Liver (tissue), 9 donors: ENCODE data around the gene KIFC1. TPM values are rescaled to one million over a fixed set of nuclear protein-coding genes. Genes with fewer than 3 reads are reported as not detected.

Experiments used
- DNase-seq: peaks from one replicate; pipeline ENCODE4 v3.0.0-alpha.2; 2017; ENCODE audit warnings: low spot score
- H3K27ac ChIP-seq, 2 donors: one replicate each; pipeline ENCODE4 v1.7.0; 2013; ENCODE audit warnings: inconsistent platforms in 2 of 2, low read length in 2 of 2, control low read depth in 1 of 2, low read depth in 1 of 2, mild to moderate bottlenecking in 1 of 2
- H3K27me3 ChIP-seq, 4 donors: one replicate each; pipeline versions ENCODE4 v1.6.1 to v1.7.0; 2013; ENCODE audit warnings: low read length in 3 of 4, inconsistent platforms in 1 of 4, mild to moderate bottlenecking in 1 of 4, moderate library complexity in 1 of 4; ENCODE audit not compliant: control insufficient read depth in 4 of 4, insufficient read depth in 4 of 4
- H3K36me3 ChIP-seq, 4 donors: one replicate each; pipeline versions ENCODE4 v1.6.1 to v1.7.0; 2013; ENCODE audit warnings: low read length in 3 of 4, mild to moderate bottlenecking in 3 of 4, low read depth in 1 of 4, moderate library complexity in 1 of 4; ENCODE audit not compliant: control insufficient read depth in 4 of 4, insufficient read depth in 3 of 4
- H3K4me1 ChIP-seq, 4 donors: one replicate each; pipeline versions ENCODE4 v1.6.1 to v1.7.0; 2013; ENCODE audit warnings: low read length in 3 of 4, mild to moderate bottlenecking in 3 of 4, moderate library complexity in 1 of 4; ENCODE audit not compliant: control insufficient read depth in 4 of 4, insufficient read depth in 4 of 4
- H3K4me3 ChIP-seq, 3 donors: one replicate each; pipeline versions ENCODE4 v1.6.1 to v1.7.0; 2013; ENCODE audit warnings: low read length in 3 of 3, control low read depth in 1 of 3, low read depth in 1 of 3, mild to moderate bottlenecking in 1 of 3
- H3K9ac ChIP-seq, 2 donors: one replicate each; pipeline ENCODE4 v1.7.0; 2013; ENCODE audit warnings: low read length in 2 of 2, mild to moderate bottlenecking in 2 of 2, moderate library complexity in 2 of 2, control low read depth in 1 of 2, low read depth in 1 of 2
- H3K9me3 ChIP-seq, 4 donors: one replicate each; pipeline versions ENCODE4 v1.6.1 to v1.7.0; 2013; ENCODE audit warnings: low read length in 3 of 4; ENCODE audit not compliant: control insufficient read depth in 4 of 4
- EGR1 ChIP-seq, 2 donors: IDR thresholded peaks; 2 replicates each; pipeline ENCODE4 v1.6.1; 2016 to 2018; ENCODE audit warnings: antibody characterized with exemption in 2 of 2, low read depth in 2 of 2
- HNF4A ChIP-seq, 2 donors: conservative IDR thresholded peaks; 2 replicates each; pipeline ENCODE4 v1.6.1; 2016; ENCODE audit warnings: antibody characterized with exemption in 2 of 2, mild to moderate bottlenecking in 2 of 2
- HNF4G ChIP-seq: IDR thresholded peaks from 2 replicates; pipeline ENCODE4 v1.6.1; 2016; ENCODE audit warnings: antibody characterized with exemption
- JUND ChIP-seq, 2 donors: IDR thresholded peaks; 2 replicates each; pipeline ENCODE4 v1.6.1; 2016; ENCODE audit warnings: antibody characterized with exemption in 2 of 2
- TAF1 ChIP-seq: conservative IDR thresholded peaks from 2 replicates; pipeline ENCODE4 v1.6.1; 2016; ENCODE audit warnings: antibody characterized with exemption, mild to moderate bottlenecking
- YY1 ChIP-seq: IDR thresholded peaks from 2 replicates; pipeline ENCODE4 v1.6.1; 2016; ENCODE audit warnings: antibody characterized with exemption, mild to moderate bottlenecking
- WGBS: extraction: QIAGEN DNeasy Blood & Tissue Kit; methylation state at CpG from one replicate; pipeline ENCODE4 v1.1.7; 2013; 5-methylcytosine and 5-hydroxymethylcytosine counted together
- polyA plus RNA-seq, 2 donors: library from polyadenylated mRNA; stranded (reverse) in 1 of 2; unstranded in 1 of 2; fragments of 200-250 nt in 1 of 2; fragments of >200 nt in 1 of 2; fragmentation: Nextera tagmentation in 1 of 2; extraction: Ambion mirVana in 1 of 2; gene quantifications; one replicate each; pipeline versions ENCODE4 v1.2.1 to v1.2.3, GENCODE V29; 2013 to 2015
- total RNA-seq, 2 donors: library from RNA; depleted of rRNA; stranded (reverse); fragments of >200 nt; gene quantifications; one replicate each; pipeline ENCODE4 v1.2.3, GENCODE V29; 2014
- TF ChIP-seq, protein P1 (sequence below): IDR thresholded peaks from 2 replicates; pipeline ENCODE4 v1.6.1; 2016; ENCODE audit warnings: antibody characterized with exemption, mild to moderate bottlenecking
- TF ChIP-seq, protein P2 (sequence below): fragments of 150-350 bp; IDR thresholded peaks from 2 replicates; pipeline ENCODE4 v1.5.1; 2017; ENCODE audit warnings: improper control_type of control experiment, low read depth, low read length; ENCODE audit not compliant: missing input control
- TF ChIP-seq, protein P3 (sequence below): IDR thresholded peaks from 2 replicates; pipeline ENCODE4 v1.6.1; 2016; ENCODE audit warnings: antibody characterized with exemption
- TF ChIP-seq, protein P4 (sequence below): IDR thresholded peaks from 2 replicates; pipeline ENCODE4 v1.6.1; 2016; ENCODE audit warnings: antibody characterized with exemption
- donor health status: healthy.
- donor health status: healthy.
- donor health status: healthy.
- donor health status: healthy.
- donor health status: healthy.

The KIFC1 gene
- total and polyA plus RNA-seq, 4 donors, result 0.08 to 30.0 (median 1.3) TPM

DNA sequence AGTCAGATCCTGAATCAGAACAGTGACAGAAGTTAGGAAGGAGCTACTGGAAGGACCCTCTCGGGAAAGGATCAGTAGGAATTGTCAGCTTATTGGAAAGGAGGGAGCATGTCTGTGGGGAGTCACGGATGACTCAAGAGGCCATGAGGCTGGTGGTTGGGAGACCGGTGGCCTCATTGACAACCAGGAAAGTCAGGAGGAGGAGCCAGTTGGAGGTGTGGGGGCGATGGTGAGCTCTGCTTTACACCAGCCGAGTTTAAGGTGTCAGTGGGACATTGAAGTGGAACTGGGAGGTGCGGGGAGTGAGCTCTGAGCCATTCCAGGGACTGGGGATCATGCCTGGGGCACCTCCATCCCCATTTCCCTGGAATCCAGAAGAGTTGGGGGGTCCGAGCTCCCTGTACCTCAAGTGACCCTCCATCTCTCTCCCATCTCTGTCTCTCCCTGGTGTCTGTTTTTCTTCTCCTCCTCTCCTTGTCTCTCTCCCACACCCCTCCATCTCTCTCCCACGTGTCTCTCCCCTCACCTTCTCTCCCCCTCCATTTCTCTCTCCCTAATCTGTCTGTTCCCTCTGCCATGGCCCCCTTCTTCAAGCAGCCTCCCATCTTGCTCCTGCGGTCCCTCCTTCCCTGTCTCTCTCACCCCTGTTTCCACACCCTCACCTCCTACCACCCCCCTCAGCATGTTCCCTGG, 48.5 kb downstream of the KIFC1 start:
- 88% methylated on average over 9 of the region's 9 CpGs for WGBS
- Histone ChIP-seq H3K27me3 (no peaks in the 10 kb centered on the region), H3K27ac (no peak overlapping the region), H3K4me1 (no peaks in the 10 kb centered on the region), H3K36me3 (peaks cover 0 to 6% (median 1%) of the 10 kb centered on the region in 4 donors), H3K9me3 (no peaks in the 10 kb centered on the region), H3K9ac (no peak overlapping the region), H3K4me3 (no peak overlapping the region)
- TF ChIP-seq JUND (IDR thresholded peaks at IDR 0.05) (no peak), TAF1 (no peak)
- no peak for DNase-seq

DNA sequence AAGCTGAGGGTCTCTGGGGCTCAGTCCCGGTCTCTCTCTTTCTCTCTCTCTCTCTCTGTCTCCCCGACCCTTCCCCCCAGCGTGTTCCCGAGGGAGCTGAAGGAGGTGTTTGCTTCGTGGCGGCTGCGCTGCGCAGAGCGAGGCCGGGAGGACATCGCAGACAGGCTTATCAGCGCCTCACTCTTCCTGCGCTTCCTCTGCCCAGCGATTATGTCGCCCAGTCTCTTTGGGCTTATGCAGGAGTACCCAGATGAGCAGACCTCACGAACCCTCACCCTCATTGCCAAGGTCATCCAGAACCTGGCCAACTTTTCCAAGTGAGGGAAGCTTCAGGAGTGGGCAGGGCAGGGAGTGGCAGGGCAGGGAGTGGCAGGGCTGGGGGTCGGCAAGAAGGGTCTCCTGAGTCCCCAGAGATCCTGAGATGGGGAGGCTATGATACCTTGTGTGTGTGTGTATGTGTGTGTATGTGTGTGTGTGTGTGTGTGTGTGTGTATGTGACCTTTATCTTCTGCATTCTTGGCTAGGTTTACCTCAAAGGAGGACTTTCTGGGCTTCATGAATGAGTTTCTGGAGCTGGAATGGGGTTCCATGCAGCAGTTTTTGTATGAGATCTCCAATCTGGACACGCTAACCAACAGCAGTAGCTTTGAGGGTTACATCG, 49.2 kb downstream of the KIFC1 start:
- Histone ChIP-seq H3K27me3 (no peaks in the 10 kb centered on the region), H3K9ac (no peak overlapping the region), H3K4me3 (no peak overlapping the region), H3K36me3 (peaks cover 0 to 3% (median 1%) of the 10 kb centered on the region in 4 donors), H3K4me1 (no peaks in the 10 kb centered on the region), H3K27ac (no peak overlapping the region), H3K9me3 (no peaks in the 10 kb centered on the region)
- no peak for DNase-seq
- TF ChIP-seq HNF4A (conservative IDR thresholded peaks at IDR 0.05), result no peak
- WGBS, result 80% methylated on average over 19 of the region's 19 CpGs

GRCh38 chr6:33441457-33441856, 49.8 kb downstream of the KIFC1 start:
- TF ChIP-seq, protein P1, sequence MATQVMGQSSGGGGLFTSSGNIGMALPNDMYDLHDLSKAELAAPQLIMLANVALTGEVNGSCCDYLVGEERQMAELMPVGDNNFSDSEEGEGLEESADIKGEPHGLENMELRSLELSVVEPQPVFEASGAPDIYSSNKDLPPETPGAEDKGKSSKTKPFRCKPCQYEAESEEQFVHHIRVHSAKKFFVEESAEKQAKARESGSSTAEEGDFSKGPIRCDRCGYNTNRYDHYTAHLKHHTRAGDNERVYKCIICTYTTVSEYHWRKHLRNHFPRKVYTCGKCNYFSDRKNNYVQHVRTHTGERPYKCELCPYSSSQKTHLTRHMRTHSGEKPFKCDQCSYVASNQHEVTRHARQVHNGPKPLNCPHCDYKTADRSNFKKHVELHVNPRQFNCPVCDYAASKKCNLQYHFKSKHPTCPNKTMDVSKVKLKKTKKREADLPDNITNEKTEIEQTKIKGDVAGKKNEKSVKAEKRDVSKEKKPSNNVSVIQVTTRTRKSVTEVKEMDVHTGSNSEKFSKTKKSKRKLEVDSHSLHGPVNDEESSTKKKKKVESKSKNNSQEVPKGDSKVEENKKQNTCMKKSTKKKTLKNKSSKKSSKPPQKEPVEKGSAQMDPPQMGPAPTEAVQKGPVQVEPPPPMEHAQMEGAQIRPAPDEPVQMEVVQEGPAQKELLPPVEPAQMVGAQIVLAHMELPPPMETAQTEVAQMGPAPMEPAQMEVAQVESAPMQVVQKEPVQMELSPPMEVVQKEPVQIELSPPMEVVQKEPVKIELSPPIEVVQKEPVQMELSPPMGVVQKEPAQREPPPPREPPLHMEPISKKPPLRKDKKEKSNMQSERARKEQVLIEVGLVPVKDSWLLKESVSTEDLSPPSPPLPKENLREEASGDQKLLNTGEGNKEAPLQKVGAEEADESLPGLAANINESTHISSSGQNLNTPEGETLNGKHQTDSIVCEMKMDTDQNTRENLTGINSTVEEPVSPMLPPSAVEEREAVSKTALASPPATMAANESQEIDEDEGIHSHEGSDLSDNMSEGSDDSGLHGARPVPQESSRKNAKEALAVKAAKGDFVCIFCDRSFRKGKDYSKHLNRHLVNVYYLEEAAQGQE, result no peak
- TF ChIP-seq YY1 (no peak), HNF4G (no peak), EGR1 (IDR thresholded peaks at IDR 0.05; ENCODE audit: low read depth in 2 of 2) (no peak), TAF1 (no peak)
- TF ChIP-seq, protein P2, sequence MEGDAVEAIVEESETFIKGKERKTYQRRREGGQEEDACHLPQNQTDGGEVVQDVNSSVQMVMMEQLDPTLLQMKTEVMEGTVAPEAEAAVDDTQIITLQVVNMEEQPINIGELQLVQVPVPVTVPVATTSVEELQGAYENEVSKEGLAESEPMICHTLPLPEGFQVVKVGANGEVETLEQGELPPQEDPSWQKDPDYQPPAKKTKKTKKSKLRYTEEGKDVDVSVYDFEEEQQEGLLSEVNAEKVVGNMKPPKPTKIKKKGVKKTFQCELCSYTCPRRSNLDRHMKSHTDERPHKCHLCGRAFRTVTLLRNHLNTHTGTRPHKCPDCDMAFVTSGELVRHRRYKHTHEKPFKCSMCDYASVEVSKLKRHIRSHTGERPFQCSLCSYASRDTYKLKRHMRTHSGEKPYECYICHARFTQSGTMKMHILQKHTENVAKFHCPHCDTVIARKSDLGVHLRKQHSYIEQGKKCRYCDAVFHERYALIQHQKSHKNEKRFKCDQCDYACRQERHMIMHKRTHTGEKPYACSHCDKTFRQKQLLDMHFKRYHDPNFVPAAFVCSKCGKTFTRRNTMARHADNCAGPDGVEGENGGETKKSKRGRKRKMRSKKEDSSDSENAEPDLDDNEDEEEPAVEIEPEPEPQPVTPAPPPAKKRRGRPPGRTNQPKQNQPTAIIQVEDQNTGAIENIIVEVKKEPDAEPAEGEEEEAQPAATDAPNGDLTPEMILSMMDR, result no peak
- TF ChIP-seq, protein P3, sequence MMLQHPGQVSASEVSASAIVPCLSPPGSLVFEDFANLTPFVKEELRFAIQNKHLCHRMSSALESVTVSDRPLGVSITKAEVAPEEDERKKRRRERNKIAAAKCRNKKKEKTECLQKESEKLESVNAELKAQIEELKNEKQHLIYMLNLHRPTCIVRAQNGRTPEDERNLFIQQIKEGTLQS, result no peak
- TF ChIP-seq, protein P4, sequence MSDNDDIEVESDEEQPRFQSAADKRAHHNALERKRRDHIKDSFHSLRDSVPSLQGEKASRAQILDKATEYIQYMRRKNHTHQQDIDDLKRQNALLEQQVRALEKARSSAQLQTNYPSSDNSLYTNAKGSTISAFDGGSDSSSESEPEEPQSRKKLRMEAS, result no peak
- no peak overlapping the region for H3K27ac ChIP-seq
- peaks cover 0 to 2% (median 1%) of the 10 kb centered on the region in 4 donors for H3K36me3 ChIP-seq
- no peaks in the 10 kb centered on the region for H3K4me1 ChIP-seq
- no peak overlapping the region for H3K9ac ChIP-seq
- 96% methylated on average over 9 of the region's 9 CpGs for WGBS
- H3K4me3 ChIP-seq, result no peak overlapping the region
- H3K9me3 ChIP-seq, result no peaks in the 10 kb centered on the region
- no peaks in the 10 kb centered on the region for H3K27me3 ChIP-seq
- DNase-seq, result no peak
